ENCODE measurements around the gene PITHD1.

The PITHD1 gene

DNA sequence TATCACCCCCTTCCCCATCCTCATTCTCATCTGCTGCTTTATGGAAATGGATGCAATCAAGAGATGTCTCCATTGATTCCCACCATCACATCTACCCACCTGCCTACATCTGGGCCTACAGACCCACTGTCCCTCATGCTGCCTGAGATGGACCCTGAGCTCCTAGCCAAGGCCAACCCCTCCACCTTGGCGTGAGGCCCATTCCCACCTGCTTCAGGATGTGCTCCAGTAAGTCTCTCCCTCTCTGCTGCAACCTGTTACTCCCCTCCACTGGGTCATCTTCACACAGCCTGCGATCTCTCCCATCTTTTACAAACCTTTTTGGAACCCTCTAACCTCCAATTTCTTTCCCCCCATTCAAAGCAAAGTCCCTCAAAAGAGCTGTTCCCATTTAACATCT is 26.8 kb downstream of the PITHD1 start:
- no peak overlapping the region for H3K9ac ChIP-seq (ENCODE audit: insufficient read length)
- H3K9me3 ChIP-seq (ENCODE audit: low read depth, low read length) = no peaks in the 10 kb centered on the region
- H3K36me3 ChIP-seq (ENCODE audit: insufficient read depth, low read length) = no peaks in the 10 kb centered on the region
- no peak for DNase-seq (ENCODE audit: low read depth, low spot score)
- H3K4me3 ChIP-seq = no peak overlapping the region
- no peak overlapping the region for H3K27ac ChIP-seq
- TF ChIP-seq POLR2AphosphoS5 (IDR thresholded peaks at IDR 0.05; ENCODE audit: borderline replicate concordance, low read depth, low read length) = no peak
- TF ChIP-seq EZH2 (IDR thresholded peaks at IDR 0.05) = no peak
- TF ChIP-seq FOXP2 (optimal IDR thresholded peaks at IDR 0.05; ENCODE audit: control extremely low read depth, extremely low read length, insufficient read depth) = no peak

DNA sequence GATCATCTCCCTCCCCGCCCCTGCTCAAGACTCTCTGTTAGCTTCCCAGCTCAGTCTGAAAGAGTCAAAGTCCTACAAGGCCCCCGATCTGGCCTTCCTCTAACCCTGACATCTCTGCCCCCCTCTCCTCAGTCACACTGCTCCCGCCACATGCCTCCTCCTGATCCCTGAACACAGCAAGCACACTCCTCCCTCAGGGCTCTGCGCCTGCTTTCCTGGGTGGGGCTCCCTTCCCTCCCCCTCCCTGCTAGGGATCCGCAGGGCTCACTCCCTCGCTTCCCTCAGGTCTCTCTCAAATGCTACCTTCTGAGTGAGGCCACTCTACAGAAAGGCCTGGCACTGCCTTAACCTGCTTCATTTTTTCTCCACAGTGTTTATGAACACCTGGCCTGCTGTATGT is 28.1 kb downstream of the PITHD1 start:
- H3K9ac ChIP-seq (ENCODE audit: insufficient read length) = no peak overlapping the region

DNA sequence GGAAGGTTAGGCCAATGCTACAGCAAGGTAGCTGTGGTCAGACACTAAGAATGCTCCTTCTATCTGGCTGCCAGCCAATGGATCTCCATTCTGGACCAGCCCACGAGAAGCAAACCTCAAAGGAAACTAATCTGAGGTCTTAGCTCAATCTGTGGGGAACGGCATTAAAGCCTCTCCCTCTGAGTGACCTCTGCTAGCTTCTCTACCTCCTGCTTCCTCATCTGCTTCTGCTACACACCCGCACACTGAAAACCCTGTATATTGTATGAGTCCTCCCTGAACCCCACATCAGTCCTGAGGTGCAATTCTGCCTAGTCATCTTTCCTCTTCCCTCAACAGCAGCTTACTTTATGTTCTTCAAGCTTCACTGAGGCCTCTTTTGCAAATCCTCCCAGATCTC is 29.2 kb downstream of the PITHD1 start:
- no peak for DNase-seq (ENCODE audit: low read depth, low spot score)
- H3K9ac ChIP-seq (ENCODE audit: insufficient read length) = no peak overlapping the region
- no peak overlapping the region for H3K4me3 ChIP-seq
- H3K27ac ChIP-seq = no peak overlapping the region
- no peak for TF ChIP-seq EZH2 (IDR thresholded peaks at IDR 0.05)
- TF ChIP-seq POLR2AphosphoS5 (IDR thresholded peaks at IDR 0.05; ENCODE audit: borderline replicate concordance, low read depth, low read length) = no peak
- no peak for TF ChIP-seq FOXP2 (optimal IDR thresholded peaks at IDR 0.05; ENCODE audit: control extremely low read depth, extremely low read length, insufficient read depth)
- H3K9me3 ChIP-seq (ENCODE audit: low read depth, low read length) = no peaks in the 10 kb centered on the region
- H3K36me3 ChIP-seq (ENCODE audit: insufficient read depth, low read length) = no peaks in the 10 kb centered on the region

More for the DNA sequence above, 28.1 kb downstream of the PITHD1 start:
- no peak for DNase-seq (ENCODE audit: low read depth, low spot score)
- TF ChIP-seq EZH2 (IDR thresholded peaks at IDR 0.05) (no peak), FOXP2 (optimal IDR thresholded peaks at IDR 0.05; ENCODE audit: control extremely low read depth, extremely low read length, insufficient read depth) (no peak), POLR2AphosphoS5 (IDR thresholded peaks at IDR 0.05; ENCODE audit: borderline replicate concordance, low read depth, low read length) (no peak)
- Histone ChIP-seq H3K9me3 (ENCODE audit: low read depth, low read length) (no peaks in the 10 kb centered on the region), H3K36me3 (ENCODE audit: insufficient read depth, low read length) (no peaks in the 10 kb centered on the region), H3K27ac (no peak overlapping the region), H3K4me3 (no peak overlapping the region)

DNA sequence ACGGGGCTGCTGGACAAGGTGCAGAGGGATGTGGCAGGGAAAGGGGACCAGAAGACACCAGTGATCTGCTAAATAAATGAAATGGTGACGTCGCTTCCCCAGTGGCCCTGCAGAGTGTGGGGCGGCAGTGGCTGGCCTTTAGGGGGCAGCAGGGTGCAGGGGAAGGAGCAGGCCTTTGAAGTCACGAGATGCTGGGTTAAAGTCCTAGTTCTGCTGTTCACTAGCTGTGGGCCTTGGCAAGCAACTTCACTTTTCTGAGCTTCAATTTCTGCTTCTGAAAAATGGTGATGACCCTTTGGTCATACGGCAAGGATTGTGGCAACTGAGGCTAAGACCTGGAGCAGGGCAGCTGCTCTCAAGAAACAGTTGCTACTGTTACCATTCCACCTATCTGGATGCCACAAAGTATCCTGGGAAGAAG is 31.5 kb downstream of the PITHD1 start:
- Histone ChIP-seq H3K9me3 (ENCODE audit: low read depth, low read length) (no peaks in the 10 kb centered on the region), H3K36me3 (ENCODE audit: insufficient read depth, low read length) (no peaks in the 10 kb centered on the region), H3K4me3 (no peak overlapping the region), H3K27ac (no peak overlapping the region), H3K9ac (ENCODE audit: insufficient read length) (no peak overlapping the region)
- no peak for TF ChIP-seq FOXP2 (optimal IDR thresholded peaks at IDR 0.05; ENCODE audit: control extremely low read depth, extremely low read length, insufficient read depth)
- no peak for TF ChIP-seq EZH2 (IDR thresholded peaks at IDR 0.05)
- DNase-seq (ENCODE audit: low read depth, low spot score) = no peak

DNA sequence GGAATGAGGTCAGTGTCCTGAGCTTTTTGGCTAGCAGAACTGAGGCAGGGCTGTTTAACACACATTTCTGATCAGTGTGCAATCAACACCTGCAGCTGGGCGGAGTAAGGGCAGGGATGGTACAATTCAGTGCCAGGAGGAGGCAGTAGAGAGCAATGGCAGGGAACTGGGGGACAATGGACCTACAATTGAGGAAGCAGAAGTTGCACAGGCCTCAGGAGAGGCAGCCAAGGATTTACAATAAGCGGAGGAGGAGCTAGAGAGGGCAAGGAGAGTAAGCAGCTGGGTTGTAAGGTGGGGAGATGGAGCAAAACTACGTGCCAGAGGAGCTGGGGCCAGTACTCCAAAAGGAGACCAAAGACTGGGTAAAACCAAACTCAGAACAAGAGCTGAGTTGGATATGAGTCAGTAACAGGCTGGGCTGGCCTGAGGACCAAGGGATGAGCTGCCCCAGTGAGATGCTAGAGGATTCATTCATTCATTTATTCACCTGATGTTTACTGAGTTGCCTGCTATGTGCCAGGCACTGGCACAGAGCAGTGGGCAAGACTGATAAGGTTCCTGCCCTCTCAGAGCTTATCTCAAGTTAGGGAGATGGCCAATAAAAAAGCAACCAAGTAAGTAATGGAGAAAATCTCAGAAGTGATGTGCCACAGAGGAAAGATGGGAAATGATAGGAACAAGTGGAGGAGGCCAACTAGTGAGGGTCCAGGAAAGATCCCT is 32.8 kb downstream of the PITHD1 start:
- Histone ChIP-seq H3K4me3 (no peak overlapping the region), H3K27ac (no peak overlapping the region), H3K9me3 (ENCODE audit: low read depth, low read length) (no peaks in the 10 kb centered on the region), H3K9ac (ENCODE audit: insufficient read length) (no peak overlapping the region), H3K36me3 (ENCODE audit: insufficient read depth, low read length) (no peaks in the 10 kb centered on the region; the same call in 1 of the 2 replicates)
- TF ChIP-seq EZH2 (IDR thresholded peaks at IDR 0.05) (no peak), POLR2AphosphoS5 (IDR thresholded peaks at IDR 0.05; ENCODE audit: borderline replicate concordance, low read depth, low read length) (no peak), FOXP2 (optimal IDR thresholded peaks at IDR 0.05; ENCODE audit: control extremely low read depth, extremely low read length, insufficient read depth) (no peak)
- DNase-seq (ENCODE audit: low read depth, low spot score) = no peak

DNA sequence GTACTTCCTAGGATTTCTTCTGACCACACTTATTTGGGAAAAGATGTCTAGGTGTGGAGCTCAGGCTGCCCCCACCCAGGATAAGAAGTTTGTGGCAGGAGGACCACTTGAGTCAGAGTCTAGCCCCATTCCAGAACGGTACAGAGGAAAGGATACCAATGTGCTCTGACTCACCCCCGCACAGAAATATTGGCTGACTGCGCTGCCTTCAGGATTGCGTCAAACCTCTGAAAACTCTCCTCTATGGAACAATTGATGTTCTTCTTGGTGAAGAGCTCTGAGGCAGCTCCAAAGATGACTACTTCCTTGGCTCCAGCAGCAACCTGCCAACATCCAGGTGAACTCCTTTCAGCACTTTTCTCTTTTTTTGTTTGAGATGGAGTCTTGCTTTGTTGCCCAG is 35.8 kb downstream of the PITHD1 start:
- TF ChIP-seq FOXP2 (optimal IDR thresholded peaks at IDR 0.05; ENCODE audit: control extremely low read depth, extremely low read length, insufficient read depth) (no peak), EZH2 (IDR thresholded peaks at IDR 0.05) (no peak), POLR2AphosphoS5 (IDR thresholded peaks at IDR 0.05; ENCODE audit: borderline replicate concordance, low read depth, low read length) (no peak)
- no peak for DNase-seq (ENCODE audit: low read depth, low spot score)
- no peaks in the 10 kb centered on the region for H3K9me3 ChIP-seq (ENCODE audit: low read depth, low read length)

DNA sequence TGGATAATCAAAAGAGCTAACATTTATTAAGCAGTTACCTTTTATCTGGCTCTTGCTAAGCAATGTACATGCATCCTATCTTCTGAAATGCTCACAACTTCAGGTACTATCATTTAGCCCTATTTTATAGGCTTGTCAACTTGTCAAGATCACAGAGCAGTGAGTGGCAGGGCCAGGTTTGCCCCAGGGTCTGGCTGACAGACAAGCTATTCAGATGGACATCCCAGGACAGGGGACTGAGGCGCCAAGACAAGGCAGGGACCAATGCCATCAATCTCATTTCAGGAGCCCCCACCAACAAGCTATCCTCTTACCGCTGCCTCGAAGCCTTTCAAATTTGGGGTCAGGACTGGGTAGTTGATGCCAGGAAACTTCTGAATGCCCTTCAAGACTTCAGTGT is 38.1 kb downstream of the PITHD1 start:
- Histone ChIP-seq H3K4me3 (no peak overlapping the region), H3K36me3 (ENCODE audit: insufficient read depth, low read length) (peaks cover 10% of the 10 kb centered on the region; the same call in 1 of the 2 replicates), H3K9me3 (ENCODE audit: low read depth, low read length) (no peaks in the 10 kb centered on the region), H3K27ac (no peak overlapping the region), H3K9ac (ENCODE audit: insufficient read length) (no peak overlapping the region)
- TF ChIP-seq FOXP2 (optimal IDR thresholded peaks at IDR 0.05; ENCODE audit: control extremely low read depth, extremely low read length, insufficient read depth) = no peak
- TF ChIP-seq EZH2 (IDR thresholded peaks at IDR 0.05) = no peak
- TF ChIP-seq POLR2AphosphoS5 (IDR thresholded peaks at IDR 0.05; ENCODE audit: borderline replicate concordance, low read depth, low read length) = no peak
- no peak for DNase-seq (ENCODE audit: low read depth, low spot score)

More for the DNA sequence above, 35.8 kb downstream of the PITHD1 start:
- H3K9ac ChIP-seq (ENCODE audit: insufficient read length) = no peak overlapping the region
- H3K36me3 ChIP-seq (ENCODE audit: insufficient read depth, low read length) = peaks cover 10% of the 10 kb centered on the region; the same call in 1 of the 2 replicates
- H3K4me3 ChIP-seq = no peak overlapping the region
- no peak overlapping the region for H3K27ac ChIP-seq

DNA sequence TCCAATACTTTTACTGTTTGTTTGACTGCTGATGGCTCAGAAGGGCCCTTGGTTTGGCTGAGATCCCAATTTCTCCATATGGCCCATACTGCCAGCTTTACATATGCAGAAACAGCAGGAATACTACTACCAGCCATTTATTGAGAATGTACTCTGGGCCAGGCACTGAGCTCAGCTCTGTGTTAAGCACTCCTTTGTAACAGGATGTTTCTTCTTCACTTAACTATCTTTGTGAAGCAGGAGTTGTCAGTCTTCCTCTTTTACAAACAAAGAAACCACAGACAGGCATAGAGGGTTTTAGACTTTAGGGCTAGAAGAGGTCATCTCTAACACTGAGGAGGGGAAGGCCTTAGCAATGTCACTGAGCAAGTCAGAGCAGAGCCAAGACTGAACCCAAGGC is 38.7 kb downstream of the PITHD1 start:
- H3K36me3 ChIP-seq (ENCODE audit: insufficient read depth, low read length) = peaks cover 10% of the 10 kb centered on the region; the same call in 1 of the 2 replicates
- no peak overlapping the region for H3K9ac ChIP-seq (ENCODE audit: insufficient read length)

More for the DNA sequence above, 38.7 kb downstream of the PITHD1 start:
- TF ChIP-seq FOXP2 (optimal IDR thresholded peaks at IDR 0.05; ENCODE audit: control extremely low read depth, extremely low read length, insufficient read depth) (no peak), POLR2AphosphoS5 (IDR thresholded peaks at IDR 0.05; ENCODE audit: borderline replicate concordance, low read depth, low read length) (no peak), EZH2 (IDR thresholded peaks at IDR 0.05) (no peak)
- Histone ChIP-seq H3K4me3 (no peak overlapping the region), H3K27ac (no peak overlapping the region), H3K9me3 (ENCODE audit: low read depth, low read length) (no peaks in the 10 kb centered on the region)
- no peak for DNase-seq (ENCODE audit: low read depth, low spot score)
